Measurements from ENCODE around the gene MS4A14. TPM values are rescaled to one million over a fixed set of nuclear protein-coding genes. Genes with fewer than 3 reads are reported as not detected.

Gene MS4A14
- total RNA-seq, 2 donors from 2014 or later: 0.60 TPM; not detected in 1

Other genes starting within 250 kb of the MS4A14 start
- 1 to 10 TPM; 3.2 to 8.2 TPM for gene MS4A6A, start 213.4 kb upstream of the MS4A14 start, total RNA-seq
- 1 to 10 TPM in 1 of 2 donors, under 1 TPM in 1; 0.47 to 1.1 TPM for gene MS4A4E, start 153.3 kb upstream of the MS4A14 start, total RNA-seq
- gene MS4A4A, start 115.8 kb upstream of the MS4A14 start, total RNA-seq: under 1 TPM in 1 of 2 donors, not detected in 1; 0.50 TPM
- not detected for gene MS4A6E, start 69.2 kb upstream of the MS4A14 start, total RNA-seq
- gene MS4A7, start 17.9 kb upstream of the MS4A14 start, total RNA-seq: 1 to 10 TPM in 1 of 2 donors, under 1 TPM in 1; 0.21 to 4.7 TPM
- gene MS4A5, start 33.1 kb downstream of the MS4A14 start, total RNA-seq: not detected
- gene MS4A1, start 59.4 kb downstream of the MS4A14 start, total RNA-seq: 10 to 100 TPM in 1 of 2 donors, under 1 TPM in 1; 0.50 to 27.9 TPM
- not detected for gene MS4A12, start 96.3 kb downstream of the MS4A14 start, total RNA-seq
- not detected for gene MS4A13, start 118.9 kb downstream of the MS4A14 start, total RNA-seq

All from T-helper 17 cell (primary cell).